Measurements from ENCODE around the gene RALGPS1. TPM values are rescaled to one million over a fixed set of nuclear protein-coding genes. Genes with fewer than 3 reads are reported as not detected.

The RALGPS1 gene
- total RNA-seq, 2 donors from 2014 or later, result 15.3 to 79.4 TPM

DNA sequence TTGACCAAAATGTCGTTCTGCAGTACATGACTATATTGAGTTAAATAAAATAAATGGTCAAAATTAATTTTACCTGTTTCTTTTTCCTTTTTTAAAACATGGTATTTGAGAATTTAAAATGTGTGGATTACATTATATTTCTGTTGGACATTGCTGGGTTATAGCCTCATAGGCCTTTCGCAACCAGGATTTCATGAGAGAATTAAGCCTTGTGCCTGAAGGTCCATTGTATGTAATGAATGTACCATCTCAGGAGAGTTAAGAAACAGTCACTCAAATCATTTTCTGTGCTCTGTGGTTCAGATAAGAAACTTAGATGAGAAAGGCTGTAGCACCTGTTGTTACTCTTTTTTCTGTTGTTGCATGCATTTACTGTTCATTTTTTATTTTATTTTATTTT lies 104.4 kb downstream of the RALGPS1 start:
- Histone ChIP-seq H3K36me3 (replicated peaks in 1 of 2; ENCODE audit: insufficient read depth in 1 of 2, low read depth in 2 of 2) (no peaks in the 10 kb centered on the region), H3K27me3 (no peaks in the 10 kb centered on the region), H3K9me3 (no peaks in the 10 kb centered on the region), H3K4me1 (no peaks in the 10 kb centered on the region), H3K27ac (no peak overlapping the region), H3K4me3 (no peak overlapping the region)
- ATAC-seq, result no peak
- TF ChIP-seq POLR2A (IDR thresholded peaks at IDR 0.05), result no peak
- TF ChIP-seq, protein P1, sequence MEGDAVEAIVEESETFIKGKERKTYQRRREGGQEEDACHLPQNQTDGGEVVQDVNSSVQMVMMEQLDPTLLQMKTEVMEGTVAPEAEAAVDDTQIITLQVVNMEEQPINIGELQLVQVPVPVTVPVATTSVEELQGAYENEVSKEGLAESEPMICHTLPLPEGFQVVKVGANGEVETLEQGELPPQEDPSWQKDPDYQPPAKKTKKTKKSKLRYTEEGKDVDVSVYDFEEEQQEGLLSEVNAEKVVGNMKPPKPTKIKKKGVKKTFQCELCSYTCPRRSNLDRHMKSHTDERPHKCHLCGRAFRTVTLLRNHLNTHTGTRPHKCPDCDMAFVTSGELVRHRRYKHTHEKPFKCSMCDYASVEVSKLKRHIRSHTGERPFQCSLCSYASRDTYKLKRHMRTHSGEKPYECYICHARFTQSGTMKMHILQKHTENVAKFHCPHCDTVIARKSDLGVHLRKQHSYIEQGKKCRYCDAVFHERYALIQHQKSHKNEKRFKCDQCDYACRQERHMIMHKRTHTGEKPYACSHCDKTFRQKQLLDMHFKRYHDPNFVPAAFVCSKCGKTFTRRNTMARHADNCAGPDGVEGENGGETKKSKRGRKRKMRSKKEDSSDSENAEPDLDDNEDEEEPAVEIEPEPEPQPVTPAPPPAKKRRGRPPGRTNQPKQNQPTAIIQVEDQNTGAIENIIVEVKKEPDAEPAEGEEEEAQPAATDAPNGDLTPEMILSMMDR (IDR thresholded peaks at IDR 0.05), result no peak
- WGBS, 2 donors, result 92 to 100% methylated on average over 2 of the region's 2 CpGs
- intact Hi-C loops (cut with DNase I), result no loop called here
- DNase-seq, result no peak

DNA sequence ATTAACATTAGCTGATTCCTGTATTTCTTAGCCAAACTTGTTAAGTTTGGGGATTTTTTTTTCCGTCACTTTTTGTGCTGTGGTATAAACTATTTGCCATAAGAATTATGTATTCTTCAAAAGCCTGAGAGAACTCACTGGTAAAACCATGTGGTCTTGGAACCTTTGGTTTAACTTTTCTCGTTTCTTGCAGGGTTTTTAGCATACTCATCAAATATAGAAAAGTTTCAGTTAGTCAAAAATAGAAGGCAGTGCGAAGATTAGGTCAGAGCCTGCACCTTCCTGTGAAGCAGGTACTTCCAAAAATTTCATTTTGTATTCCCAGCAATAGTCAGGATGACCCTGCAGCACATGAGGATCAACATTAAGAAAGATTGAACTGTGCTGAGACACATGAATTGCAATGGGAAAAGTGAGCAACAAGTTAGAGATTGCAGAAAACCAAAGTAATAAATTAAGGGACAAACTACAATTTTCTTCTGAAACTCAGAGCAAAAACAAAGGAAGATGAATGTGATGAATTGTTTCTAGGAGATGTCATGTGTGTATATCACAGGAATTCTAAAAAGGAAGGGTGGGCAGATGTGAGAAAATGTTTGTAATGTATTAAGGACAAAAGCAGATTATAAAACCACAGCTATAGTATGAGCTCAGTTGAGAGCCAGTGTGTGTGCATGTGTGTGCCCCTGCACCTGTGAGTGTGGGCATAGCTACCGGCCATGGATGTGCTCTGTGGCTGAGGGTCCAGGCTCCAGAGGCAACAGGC lies 105.6 kb downstream of the RALGPS1 start:
- Histone ChIP-seq H3K9me3 (no peaks in the 10 kb centered on the region), H3K36me3 (replicated peaks in 1 of 2; ENCODE audit: insufficient read depth in 1 of 2, low read depth in 2 of 2) (no peaks in the 10 kb centered on the region), H3K27me3 (no peaks in the 10 kb centered on the region), H3K27ac (no peak overlapping the region), H3K4me1 (no peaks in the 10 kb centered on the region), H3K4me3 (no peak overlapping the region)
- DNase-seq (no peak), ATAC-seq (no peak)
- TF ChIP-seq, protein P1 (IDR thresholded peaks at IDR 0.05), result no peak
- no peak for TF ChIP-seq POLR2A (IDR thresholded peaks at IDR 0.05)
- intact Hi-C loops (cut with DNase I), result no loop called here
- 89 to 92% methylated on average over 4 of the region's 4 CpGs for WGBS, 2 donors

DNA sequence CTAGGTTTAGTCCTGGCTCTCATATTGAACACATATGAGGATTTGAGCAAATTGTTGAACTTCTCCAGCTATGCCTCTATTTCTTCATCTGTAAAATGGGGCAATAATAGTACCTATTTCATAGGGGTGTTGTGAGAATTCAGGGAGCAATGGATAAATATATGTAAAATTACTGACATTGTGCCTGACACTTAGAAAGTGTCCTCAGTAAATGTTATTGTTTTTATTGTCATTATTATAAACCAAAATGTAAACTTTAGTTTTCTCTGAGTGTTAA lies 106.2 kb downstream of the RALGPS1 start:
- H3K9me3 ChIP-seq, result no peaks in the 10 kb centered on the region
- no peaks in the 10 kb centered on the region for H3K36me3 ChIP-seq (replicated peaks in 1 of 2; ENCODE audit: insufficient read depth in 1 of 2, low read depth in 2 of 2)
- no peak overlapping the region for H3K4me3 ChIP-seq
- H3K4me1 ChIP-seq, result no peaks in the 10 kb centered on the region
- ATAC-seq (no peak), DNase-seq (no peak)
- H3K27ac ChIP-seq, result no peak overlapping the region
- no peak for TF ChIP-seq POLR2A (IDR thresholded peaks at IDR 0.05)
- TF ChIP-seq, protein P1 (IDR thresholded peaks at IDR 0.05), result no peak
- H3K27me3 ChIP-seq, result no peaks in the 10 kb centered on the region
- intact Hi-C loops (cut with DNase I), result no loop called here

DNA sequence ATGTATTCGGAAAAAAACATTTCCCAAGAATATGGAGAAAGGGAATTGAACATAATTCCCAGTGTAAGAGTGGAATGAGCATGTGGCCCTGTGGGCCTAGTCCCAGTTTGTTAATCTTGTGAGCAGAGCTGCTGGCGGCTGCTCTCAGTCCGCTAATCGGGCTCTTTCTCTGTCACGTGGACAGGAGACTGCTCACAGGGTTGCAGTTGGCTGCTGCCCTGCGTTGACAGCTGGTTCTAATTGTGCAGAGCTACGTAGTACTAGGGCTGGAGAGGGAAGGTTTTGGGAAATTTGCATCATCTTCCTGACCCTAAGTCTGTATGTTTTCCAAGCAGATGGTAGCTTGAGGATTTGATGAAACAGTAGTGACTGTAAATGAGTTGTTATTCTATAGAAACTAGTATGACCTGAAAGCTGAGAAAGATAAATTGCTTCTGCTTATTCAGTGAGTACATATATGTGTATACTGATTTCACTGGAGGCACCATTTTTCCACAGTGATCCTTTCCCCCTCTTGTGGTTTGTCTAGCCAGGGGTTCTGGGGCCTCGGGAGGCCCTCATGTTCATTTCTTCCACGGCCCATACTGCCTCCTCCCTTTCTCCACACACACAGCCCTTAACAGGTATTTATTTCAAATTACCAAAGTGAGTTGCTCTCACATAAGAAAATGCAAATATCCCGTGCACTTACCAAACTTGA lies 107.2 kb downstream of the RALGPS1 start:
- Histone ChIP-seq H3K36me3 (replicated peaks in 1 of 2; ENCODE audit: insufficient read depth in 1 of 2, low read depth in 2 of 2) (no peaks in the 10 kb centered on the region), H3K9me3 (no peaks in the 10 kb centered on the region), H3K4me3 (no peak overlapping the region), H3K27ac (peak overlapping the region in 1 of 4 donors; percentile 35), H3K27me3 (no peaks in the 10 kb centered on the region), H3K4me1 (no peaks in the 10 kb centered on the region)
- ATAC-seq (peak; percentile 91), DNase-seq (peak; percentile 48 to 77 (median 68))
- TF ChIP-seq, protein P1 (IDR thresholded peaks at IDR 0.05), result no peak
- no peak for TF ChIP-seq POLR2A (IDR thresholded peaks at IDR 0.05)
- 72 to 79% methylated on average over 10 of the region's 10 CpGs for WGBS, 2 donors
- intact Hi-C loops (cut with DNase I), result no loop called here
